ENCODE results near the gene ATP5F1E.
"Not testable (repeated sequence)": the region's sequence is repeated elsewhere in the genome, so short reads cannot be mapped to it uniquely, and the experiment has no call there.

ATP5F1E gene

DNA sequence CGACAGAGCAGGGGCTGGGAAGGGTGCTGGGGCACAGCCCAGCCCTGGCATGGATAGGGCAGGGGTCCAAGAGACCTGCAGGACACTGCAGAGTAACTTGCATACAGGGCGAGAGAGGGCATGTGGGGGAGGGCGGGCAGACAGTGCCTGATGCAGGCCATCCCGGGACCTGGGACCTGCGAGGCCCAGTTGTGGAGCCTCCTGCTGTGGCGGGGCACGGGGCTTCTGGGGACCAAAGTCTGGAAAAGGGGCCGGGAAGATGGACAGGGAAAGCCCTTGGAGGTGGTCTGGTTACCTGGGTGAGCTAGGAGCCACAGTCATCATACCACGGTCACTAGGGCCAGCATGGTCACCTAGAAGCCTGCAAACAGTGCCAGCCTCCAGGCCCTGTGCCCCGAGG, 13.3 kb downstream of the ATP5F1E start:
- DNase-seq = no peak

DNA sequence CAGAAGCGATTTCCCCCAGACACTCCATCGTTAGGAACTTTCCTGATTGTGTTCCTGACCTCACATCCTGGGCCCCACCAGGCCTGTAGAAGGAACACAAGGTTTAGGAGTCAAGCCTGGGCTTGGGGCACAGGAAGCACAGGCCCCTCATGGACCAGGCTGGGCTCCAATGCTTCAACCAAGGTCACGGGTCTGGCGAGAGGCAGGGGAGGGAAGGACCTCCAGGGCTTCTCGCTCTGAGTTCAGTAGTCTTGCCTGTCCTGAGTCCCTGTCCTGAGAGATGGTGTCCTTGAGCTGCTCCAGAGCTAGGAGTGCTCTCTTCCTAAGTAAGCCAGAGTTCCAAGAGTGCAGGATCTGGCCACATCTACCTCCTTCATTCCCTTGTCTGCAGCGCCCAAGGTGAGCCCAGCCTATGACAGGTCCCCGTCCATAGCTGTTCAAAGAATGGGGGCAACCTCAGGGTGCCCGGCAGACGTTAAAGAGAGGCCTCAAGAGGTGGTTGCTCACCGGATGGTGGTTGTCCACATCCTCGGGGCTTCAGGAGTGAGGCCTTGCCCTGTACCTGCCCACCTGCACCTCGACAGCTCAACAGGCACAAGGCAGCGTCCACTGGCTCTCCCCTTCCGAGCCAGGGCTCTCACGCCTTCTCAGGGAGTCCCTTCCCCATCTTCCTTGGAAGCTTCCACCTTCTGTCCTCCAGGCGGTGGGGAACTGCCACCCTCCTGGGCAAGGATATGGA, 14.5 kb downstream of the ATP5F1E start:
- DNase-seq = no peak

DNA sequence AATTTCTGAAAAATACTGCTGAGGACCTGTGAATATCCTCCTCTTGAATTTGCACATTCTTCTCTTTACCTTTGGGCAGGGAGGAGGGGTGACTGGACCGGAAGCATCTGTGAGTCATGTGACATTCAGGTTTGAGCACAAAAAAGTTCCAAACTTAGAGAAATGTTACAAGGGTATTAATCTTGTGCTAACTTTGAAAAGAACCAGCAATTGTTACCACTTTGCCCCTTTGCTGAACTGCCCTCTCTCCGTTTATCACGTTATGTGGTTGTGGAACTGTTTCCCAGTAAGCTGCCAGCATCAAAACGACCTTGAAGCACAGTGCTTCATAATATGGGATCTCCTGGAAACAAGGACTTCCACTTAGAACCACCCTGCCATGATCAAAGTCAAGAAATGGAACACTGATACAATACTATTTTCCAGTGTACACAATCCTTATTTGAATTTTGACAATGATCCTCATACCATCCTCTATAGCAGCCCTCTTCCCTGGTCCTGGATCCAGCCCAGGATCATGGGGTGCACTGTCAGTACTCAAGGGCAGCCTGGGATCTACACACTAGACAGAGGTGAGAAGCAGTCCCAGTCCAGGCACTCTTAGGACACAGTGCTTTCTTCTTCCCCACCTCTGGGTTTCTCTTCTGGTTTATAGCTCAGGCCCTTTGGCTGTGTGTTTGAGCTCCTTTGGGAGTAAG, 15.2 kb downstream of the ATP5F1E start:
- DNase-seq = no peak

DNA sequence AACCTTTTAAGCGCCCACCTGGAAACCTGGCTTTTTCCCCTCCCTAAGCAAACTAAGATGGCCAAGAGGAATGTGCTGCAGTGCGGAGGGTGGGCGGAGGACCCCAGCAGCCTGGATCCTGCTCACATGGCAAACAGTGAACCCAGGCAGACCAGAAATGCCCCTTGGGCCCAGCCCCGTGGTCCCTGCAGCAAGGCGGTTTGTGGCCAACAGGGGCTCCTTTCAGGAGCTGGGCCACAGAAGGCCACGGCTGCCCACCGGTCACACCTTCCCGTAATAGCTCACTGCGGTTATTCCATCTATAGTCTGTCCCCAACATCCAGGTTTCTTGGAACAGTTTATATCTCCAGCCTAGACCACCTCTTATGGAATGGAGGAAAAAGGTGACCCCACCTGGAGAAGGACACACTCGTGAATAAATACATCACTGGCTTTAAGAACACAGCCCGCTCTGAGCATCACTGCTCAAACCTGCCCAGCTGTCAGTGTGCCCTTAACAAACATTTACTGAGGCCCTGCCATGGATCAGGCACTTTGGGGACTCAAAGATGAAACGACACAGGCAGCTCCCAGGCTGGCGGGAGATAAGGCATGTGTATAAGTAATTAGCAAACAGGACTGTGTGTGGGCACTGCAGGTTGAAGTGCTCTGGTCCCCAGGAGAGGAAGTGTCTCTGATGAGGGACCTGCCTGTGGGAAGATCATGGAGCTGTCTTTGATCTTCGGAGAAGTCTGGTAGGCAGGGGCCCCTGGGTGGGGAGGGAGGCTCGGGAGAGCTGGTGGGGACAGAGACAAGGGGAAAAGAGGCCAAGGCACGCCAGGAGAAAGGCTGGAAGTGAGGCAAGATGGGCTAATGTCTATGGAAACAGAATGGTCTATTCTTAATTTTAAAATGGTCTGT, 16.1 kb downstream of the ATP5F1E start:
- DNase-seq = no peak

DNA sequence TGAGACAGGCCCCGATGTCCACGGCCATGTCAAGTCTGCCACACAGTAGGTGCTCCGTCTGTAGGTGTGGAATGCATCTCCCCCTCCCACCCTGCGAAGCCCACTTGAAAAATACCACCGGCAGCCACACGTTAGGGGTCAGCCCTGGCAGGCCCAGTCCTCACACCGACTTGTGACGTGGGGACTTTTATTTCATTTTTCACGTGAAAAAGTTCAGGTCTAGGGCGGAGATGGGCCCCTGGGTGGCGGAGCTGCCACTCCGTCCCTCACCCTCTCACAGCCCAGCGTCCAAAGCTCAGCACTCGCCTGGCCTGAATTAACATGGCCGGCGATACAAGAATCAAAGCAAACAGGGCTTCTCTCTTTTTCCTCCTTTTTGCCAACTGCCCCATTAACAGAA, 16.7 kb downstream of the ATP5F1E start:
- no peak for DNase-seq

DNA sequence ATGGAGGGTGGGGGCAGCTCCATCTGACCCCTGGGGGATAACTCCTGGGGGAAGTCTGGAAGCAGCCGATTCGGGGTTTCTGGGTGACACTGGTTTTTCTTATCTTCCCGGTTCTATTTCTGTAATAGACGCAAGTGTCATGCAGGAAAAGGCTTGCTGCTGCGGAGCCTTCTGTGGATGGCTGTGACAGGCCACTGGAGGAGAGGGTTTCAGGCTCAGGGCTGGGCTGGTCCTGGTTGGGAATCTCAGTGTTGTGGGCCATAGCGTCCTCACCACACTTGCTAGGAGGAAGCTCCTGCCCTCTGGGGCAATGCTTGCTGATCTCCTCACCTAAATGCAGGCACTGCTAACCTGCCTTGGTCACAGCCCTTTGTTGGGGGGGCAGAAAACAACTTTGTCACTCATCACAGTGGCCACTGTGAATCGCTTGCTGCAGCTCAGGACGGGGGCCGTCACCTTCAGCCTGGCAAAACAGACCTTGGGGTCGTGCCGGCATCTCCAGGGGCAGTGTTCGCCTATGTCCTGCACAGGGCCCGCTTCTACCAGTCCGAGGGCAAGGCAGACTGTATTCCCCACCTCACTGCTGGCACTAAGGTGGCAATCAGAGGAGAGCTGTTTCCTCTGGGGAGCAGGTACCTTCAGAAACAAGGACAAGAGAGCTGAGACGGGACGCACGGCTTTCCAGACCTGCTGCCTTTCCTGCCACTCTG, 17.3 kb downstream of the ATP5F1E start:
- no peak for DNase-seq

DNA sequence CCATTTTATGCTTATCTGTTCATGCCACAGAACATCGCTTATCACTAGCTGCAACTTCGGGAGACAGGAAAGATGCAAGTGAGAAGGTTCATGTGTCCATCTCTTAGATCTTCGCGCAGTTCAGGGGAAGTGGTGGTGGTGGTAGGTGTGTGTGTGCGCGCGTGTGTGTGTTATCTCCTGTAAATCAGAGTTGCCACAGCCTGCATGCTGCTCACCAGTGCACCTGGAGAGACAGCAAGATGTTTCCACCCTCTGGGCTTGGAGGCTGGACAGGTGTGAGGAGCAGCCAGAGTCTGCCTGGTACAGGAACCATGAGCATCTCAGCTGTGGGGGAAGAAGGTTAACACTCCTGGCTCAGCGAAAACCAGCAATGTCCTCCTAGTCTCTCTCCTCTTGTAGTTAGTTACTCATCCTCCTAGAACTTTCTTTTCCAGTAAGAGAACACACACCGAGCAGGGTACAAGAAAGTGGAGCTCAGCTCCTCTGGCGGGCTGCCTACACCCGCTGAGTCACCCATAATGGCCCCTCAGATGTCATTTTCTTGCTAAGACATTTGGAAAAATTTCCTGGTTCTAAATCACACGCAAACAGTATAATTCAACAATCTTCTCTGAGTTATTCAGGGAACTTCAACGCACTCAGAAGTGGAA, 18.1 kb downstream of the ATP5F1E start:
- DNase-seq = no peak

DNA sequence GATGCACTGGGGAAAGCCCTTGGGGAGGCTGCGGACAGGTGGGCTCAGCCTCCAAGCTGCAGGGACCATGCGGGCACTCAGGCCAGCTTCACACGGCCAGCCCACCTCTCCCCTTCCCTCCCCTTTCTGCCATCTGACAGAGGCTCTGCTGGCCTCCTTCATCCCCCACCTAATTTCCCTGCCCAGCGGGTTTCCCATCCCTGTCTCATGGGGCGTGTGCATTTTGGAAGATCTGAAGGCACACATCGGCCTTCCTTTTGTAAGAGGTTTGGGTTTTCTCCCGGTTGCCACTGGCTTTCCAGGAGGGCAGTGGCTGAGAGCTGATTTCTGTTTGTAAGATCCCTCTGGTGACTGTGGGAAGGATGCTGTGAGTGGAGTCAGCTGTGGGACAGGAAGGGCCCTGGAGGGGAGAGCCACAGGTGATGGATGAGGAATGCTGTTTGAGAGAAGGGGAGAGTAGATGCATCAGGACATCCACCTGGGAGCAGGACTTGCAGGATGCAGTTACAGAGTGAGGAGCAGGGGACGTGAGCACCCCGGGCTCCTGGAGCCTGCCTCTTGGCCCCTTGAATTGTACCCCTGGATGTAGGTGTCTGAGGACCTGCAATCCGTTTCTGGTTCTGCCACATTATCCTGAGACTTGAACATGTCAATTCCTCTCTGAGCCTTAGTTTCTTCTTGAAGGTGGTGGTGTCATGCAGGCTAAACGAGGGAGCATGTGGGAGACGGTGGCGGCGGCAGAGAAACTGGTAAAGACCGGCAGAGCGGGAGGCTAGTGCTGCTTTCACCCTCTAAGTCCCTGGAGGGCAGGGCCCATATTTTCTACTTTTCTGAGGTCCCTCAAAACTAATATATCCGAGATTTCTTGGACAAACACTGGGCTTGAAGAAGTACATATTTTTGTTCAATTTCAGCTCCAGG, 18.8 kb downstream of the ATP5F1E start:
- DNase-seq = no peak

DNA sequence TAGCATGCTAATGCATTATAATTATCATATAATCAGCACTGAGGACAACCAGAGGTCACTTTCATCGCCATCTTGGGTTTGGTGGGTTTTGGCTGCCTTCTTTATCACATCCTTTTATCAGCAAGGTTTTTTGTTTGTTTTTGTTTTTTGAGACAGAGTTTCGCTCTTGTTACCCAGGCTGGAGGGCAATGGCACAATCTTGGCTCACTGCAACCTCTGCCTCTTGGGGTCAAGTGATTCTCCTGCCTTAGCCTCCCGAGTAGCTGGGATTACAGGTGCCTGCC, 20.3 kb downstream of the ATP5F1E start:
- DNase-seq = not testable (repeated sequence)

DNA sequence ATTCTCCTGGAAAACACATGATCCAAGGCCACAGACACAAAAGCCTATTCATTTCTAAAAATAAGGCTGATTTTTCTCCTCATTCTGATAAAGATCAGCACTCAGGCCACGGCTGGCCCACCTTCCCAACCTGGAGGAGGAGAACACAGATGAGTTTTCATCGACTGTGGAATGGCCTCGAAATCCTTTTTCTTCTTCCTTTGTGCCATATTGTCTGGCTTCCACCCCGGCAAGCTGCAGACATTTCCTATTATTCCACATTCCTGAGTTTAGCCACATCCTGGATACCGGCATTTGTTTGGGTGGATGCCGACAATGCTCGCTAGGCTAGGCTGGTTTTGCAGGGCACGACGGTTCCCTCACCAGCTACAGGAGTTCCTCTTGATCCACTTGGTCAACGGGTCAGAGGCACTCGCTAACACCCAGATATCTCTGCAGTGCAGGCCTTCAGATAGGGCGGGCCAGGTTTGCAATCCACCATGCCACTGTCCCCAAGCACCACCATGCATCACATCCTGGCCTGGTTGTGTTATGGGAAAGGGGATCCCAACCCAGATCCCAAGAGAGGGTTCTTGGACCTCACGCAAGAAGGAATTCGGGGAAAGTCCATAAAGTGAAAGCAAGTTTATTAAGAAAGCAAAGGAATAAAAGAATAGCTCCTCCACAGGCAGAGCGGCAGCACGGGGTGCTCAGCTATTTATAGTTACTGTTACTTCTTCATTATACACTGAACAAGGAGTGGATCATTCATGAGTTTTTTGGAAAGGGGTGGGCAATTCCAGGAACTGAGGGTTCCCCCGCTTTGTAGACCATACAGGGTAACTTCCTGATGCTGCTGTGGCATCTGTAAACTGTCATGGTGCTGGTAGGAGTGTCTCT, 20.9 kb downstream of the ATP5F1E start:
- no peak for DNase-seq

DNA sequence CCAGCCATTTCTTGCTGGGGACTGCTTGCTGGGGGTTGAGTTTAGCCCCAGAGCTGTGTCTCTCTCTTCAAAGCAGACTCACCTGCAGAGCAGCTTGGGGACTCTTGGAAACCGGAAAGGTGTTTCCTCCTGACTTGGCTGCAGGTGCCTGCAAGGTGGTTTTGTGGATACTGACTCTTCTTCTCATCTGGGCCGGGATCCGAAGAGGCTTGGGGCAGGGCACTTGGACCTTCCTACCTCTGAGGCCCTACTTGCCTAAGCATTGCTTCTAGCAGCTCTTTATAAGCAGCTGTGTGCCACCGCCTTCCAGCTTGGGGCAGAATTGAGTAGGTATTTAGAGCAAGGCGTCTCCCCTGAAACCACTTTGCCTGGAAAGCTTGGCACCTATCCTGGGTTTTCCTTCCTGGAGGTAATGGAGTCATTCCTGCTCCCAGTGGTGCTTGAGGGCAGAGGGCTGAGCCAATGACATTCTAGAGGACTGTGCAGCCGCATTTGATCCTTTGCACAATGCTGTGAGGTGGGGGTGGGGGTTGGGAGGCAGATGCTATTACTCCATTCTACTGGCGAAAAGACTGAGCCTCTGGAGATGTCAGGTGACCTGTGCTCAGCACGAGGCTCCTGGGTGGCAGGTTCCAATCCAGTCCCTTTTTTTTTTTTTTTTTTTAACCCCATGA, 21.7 kb downstream of the ATP5F1E start:
- DNase-seq = no peak

DNA sequence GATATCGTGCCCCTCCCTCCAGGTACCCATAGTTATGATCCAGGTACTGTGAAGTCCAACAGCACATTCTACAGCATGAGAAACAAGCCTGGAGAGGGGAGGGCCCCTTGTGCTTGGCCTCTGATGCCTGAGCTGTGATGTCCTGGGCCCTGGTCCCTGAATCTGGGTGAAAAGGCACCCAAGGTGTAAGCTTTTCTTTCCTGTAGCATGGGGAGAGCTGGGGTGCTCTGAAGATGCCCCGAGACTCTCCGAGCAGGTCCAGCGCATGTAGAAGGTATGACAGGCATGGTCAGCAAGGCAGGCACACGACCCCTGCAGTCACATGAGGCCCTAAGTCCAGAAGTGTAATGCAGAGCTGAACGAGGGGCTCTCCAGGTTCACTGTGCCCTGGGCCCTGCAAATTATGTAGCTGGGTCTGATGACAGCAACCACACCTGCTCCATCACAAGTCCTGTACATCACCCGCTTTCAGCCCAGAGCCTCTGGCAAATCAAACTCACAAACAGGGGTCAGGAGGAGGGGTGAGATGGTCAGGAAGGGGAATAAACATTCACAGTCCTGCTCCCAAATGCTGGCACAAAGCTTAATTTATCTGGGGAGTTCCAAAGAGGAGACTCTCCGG, 23.3 kb downstream of the ATP5F1E start:
- no peak for DNase-seq

DNA sequence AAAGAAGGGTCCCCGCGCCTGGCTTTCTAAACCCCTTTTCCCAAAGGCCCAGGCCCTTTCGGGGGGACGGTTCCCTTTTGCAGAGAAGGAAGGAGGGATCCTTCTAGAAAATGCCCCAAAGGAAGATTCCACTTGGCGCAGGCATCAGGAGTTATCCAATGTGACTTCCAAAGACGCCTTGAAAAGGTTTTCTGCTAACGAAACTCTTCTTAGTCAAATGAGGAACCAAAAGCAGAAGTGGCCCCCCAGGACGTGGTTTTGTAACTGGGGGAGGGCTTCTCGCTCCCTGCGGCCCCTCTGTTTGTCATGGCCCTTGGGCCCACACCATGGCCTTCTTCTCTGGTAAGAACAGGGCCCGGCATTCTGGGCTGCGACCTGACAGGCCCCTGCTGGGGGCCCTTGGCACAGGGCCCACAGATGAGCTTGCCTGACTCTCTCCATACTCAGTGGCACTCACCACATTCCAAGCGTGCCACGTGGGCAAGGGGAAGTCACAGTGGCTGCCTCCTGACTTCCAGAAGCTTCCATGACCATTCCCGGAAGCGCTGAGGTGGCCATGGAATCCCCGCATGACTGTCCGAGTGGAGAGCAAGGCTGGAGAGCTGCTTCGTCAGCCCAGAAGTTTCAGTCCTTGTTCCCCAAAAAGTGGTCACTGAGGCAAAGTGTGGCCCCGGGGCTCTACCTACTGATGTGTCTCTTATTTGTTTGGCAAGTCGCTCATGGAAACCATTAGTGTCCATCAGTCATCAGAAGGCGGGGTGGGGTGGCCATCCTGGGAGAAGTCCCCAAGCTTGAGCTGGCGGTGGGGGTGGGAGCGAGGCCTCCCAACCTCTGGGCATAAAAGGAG, 24.2 kb downstream of the ATP5F1E start:
- DNase-seq = no peak

DNA sequence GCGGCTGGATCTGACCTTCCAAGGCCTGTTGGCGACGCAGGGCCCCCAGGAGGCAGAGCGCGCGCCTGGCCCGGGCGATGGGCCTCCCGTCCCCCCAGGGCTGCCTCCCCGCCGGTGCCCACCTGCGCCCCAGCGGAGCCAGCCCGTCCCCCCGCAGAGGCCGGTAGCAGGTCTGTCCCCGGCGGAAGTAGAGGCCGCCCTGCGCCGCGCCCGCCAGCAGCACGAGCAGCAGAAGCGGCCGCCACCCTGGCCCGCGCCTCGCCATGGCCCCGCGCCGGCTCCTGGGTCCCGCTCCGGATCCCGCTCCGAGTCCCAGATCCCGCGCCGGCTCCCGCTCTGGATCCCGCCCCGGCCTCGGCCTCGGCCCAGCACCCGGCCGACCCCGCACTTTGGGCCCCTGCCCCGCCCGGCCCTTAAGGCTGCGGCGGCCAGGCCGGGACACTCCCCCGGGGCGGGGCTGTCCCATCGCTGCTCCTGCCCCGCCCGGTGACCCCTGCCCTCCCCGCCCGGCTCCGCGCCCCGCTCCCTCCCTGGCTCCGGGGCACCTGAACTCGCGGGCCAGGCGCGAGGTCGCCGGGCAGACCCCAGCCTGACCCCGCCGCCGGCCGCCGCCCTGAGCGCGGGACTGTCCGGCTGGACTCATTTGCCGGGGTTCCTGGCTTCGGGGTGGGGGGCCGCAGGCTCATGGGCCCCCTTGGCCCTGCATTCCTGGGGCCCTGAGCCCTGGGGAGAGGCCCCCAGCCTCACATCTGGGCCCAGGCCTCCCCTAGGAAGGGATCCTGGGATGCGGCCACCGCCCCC, 25.1 kb downstream of the ATP5F1E start, which contains the start of gene CTSZ:
CTSZ (minus strand) TSS at position 391 of the 801 bp plus-strand sequence; CDS start at position 265, 126 bp downstream.
- DNase-seq = no peak

DNA sequence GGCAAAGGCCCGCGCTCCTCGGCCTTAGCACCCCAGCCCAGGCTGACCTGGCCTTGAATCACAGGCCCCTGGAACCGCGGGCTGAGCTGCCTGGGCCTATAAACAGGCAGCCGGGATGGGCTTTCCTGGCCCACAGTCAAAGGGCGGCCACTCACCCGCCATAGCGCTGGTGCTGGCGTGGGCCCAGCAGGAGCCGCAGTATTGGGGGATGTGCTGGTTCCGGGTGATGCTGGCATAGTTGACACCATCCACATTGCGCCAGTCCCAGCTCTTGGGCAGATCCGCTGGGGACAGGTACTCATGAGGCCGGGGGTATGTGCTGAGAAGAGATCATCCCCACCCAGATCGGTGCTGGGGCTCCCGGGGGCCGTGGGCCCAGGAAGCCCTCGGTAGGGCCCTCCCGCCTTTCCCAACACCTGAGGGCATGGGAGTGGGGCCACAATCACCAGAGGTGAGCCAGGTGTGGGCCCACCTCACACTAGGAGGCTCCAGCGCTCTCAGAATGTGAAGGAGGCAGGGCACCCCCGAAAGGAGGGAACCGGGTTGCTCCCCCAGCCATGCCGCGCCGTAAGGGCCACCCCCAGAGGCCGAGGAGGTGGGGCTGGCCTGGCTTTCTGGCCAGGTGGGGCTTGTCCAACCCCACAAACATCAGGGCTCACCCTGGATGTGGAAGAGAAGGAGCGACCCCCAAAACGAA, 25.8 kb downstream of the ATP5F1E start:
- DNase-seq = no peak

DNA sequence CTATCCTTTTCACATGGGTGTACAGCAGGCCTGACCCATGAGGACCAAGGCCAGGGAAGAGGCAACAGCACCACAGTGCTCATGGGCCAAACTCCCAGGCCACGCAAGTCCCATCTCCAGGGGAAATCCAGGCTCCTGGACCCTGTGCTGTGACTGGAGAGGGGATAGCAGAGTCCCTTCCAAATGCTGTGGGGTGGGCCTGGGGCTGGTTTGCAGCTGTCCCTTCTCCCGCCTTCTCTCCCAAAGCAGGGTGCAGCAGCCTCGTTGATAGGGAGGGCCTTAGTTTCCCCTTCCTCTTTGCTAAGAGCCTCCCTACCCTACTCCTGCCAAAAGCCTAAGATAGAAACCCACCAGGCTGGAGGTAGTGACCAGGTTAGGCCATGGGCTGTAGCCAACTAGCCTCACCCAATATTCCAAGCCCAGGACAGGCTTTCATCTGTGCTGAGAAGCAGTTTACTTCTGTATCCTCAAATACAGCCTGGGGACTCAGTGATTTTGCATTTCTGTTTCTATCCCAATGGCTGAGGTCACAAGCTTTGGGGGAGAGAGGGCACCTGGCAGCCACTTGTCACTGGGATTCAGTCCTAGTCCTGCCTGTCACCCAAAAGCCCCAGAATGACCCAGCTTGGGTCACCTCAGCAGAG, 26.5 kb downstream of the ATP5F1E start:
- no peak for DNase-seq

All from NCI-H1092 treated with DMSO at 0.1 percent for 48 hours (cell line).